Measurements from ENCODE around the gene ATG7. TPM values are rescaled to one million over a fixed set of nuclear protein-coding genes. Genes with fewer than 3 reads are reported as not detected.

ATG7 gene
- total RNA-seq, 1 donor from 2014 or later: 40.3 TPM

- no peak for DNase-seq (ENCODE audit: low spot score in 2 of 2, unreplicated experiment in 2 of 2)
- H3K27me3 Mint-ChIP-seq (ENCODE audit: low read depth): no peaks in the 10 kb centered on the region
- H3K9me3 Mint-ChIP-seq: peaks cover 8% of the 10 kb centered on the region
- no peak overlapping the region for H3K4me3 Mint-ChIP-seq
- H3K4me1 Mint-ChIP-seq: peaks cover 22% of the 10 kb centered on the region
- H3K36me3 Mint-ChIP-seq: peaks cover 30% of the 10 kb centered on the region
- no peak for TF ChIP-seq CTCF (IDR thresholded peaks at IDR 0.05; ENCODE audit: unreplicated experiment)
- H3K27ac Mint-ChIP-seq: peak overlapping the region; percentile 39
These were observed 277.5 kb downstream of the ATG7 start for GRCh38 chr3:11549580-11550140.

GRCh38 chr3:11551036-11551435, 278.8 kb downstream of the ATG7 start:
- peaks cover 30% of the 10 kb centered on the region for H3K36me3 Mint-ChIP-seq
- peaks cover 8% of the 10 kb centered on the region for H3K9me3 Mint-ChIP-seq
- no peak for DNase-seq (ENCODE audit: low spot score in 2 of 2, unreplicated experiment in 2 of 2)
- no peak overlapping the region for H3K27ac Mint-ChIP-seq
- peaks cover 12% of the 10 kb centered on the region for H3K4me1 Mint-ChIP-seq
- TF ChIP-seq CTCF (IDR thresholded peaks at IDR 0.05; ENCODE audit: unreplicated experiment): no peak
- H3K4me3 Mint-ChIP-seq: no peak overlapping the region
- no peaks in the 10 kb centered on the region for H3K27me3 Mint-ChIP-seq (ENCODE audit: low read depth)

GRCh38 chr3:11552289-11553264, 280.4 kb downstream of the ATG7 start:
- Mint-ChIP-seq H3K36me3 (peaks cover 33% of the 10 kb centered on the region), H3K4me1 (peaks cover 26% of the 10 kb centered on the region), H3K27ac (no peak overlapping the region), H3K4me3 (no peak overlapping the region), H3K9me3 (peaks cover 8% of the 10 kb centered on the region), H3K27me3 (ENCODE audit: low read depth) (no peaks in the 10 kb centered on the region)
- no peak for DNase-seq (ENCODE audit: low spot score in 2 of 2, unreplicated experiment in 2 of 2)
- TF ChIP-seq CTCF (IDR thresholded peaks at IDR 0.05; ENCODE audit: unreplicated experiment): no peak

- no peak for TF ChIP-seq CTCF (IDR thresholded peaks at IDR 0.05; ENCODE audit: unreplicated experiment)
- Mint-ChIP-seq H3K27ac (no peak overlapping the region), H3K27me3 (ENCODE audit: low read depth) (no peaks in the 10 kb centered on the region), H3K4me1 (peaks cover 31% of the 10 kb centered on the region), H3K4me3 (no peak overlapping the region), H3K9me3 (peaks cover 8% of the 10 kb centered on the region), H3K36me3 (peaks cover 28% of the 10 kb centered on the region)
- DNase-seq (ENCODE audit: low spot score in 2 of 2, unreplicated experiment in 2 of 2): no peak
These were observed 281.4 kb downstream of the ATG7 start for GRCh38 chr3:11553436-11554235.

DNA sequence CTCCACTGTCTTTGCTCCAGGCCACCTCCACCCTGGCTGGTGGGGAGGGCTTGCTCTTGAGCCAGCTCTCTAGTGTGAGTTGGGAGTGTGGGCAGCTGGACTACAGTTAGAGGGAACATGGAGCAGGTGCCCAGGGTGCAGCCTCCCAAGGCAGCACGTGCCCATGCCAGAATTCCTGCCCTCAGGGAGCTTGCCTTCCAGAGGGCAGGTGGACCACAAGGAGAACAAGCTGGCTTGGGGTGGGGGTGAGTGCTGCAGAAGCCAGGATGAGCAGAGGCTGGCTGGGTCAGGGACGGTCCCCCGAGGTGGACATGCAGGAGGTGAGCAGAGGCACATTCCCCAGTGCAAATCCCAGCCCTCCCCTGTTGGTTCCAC, 282.0 kb downstream of the ATG7 start:
- H3K36me3 Mint-ChIP-seq: peaks cover 27% of the 10 kb centered on the region

More for the DNA sequence above, 282.0 kb downstream of the ATG7 start:
- H3K27ac Mint-ChIP-seq: no peak overlapping the region
- H3K4me3 Mint-ChIP-seq: no peak overlapping the region
- peaks cover 25% of the 10 kb centered on the region for H3K4me1 Mint-ChIP-seq
- H3K27me3 Mint-ChIP-seq (ENCODE audit: low read depth): no peaks in the 10 kb centered on the region
- no peak for DNase-seq (ENCODE audit: low spot score in 2 of 2, unreplicated experiment in 2 of 2)
- TF ChIP-seq CTCF (IDR thresholded peaks at IDR 0.05; ENCODE audit: unreplicated experiment): no peak
- H3K9me3 Mint-ChIP-seq: peaks cover 8% of the 10 kb centered on the region
